GM19467 (cell line): Measurements from ENCODE around the gene SHANK1.

Experiments
- ATAC-seq: cut with Tn5 transposase; IDR thresholded peaks from one replicate; pipeline ENCODE4 v1.9.1; 2021; ENCODE audit warnings: mild to moderate bottlenecking, moderate library complexity; ENCODE audit not compliant: unreplicated experiment

SHANK1 gene

DNA sequence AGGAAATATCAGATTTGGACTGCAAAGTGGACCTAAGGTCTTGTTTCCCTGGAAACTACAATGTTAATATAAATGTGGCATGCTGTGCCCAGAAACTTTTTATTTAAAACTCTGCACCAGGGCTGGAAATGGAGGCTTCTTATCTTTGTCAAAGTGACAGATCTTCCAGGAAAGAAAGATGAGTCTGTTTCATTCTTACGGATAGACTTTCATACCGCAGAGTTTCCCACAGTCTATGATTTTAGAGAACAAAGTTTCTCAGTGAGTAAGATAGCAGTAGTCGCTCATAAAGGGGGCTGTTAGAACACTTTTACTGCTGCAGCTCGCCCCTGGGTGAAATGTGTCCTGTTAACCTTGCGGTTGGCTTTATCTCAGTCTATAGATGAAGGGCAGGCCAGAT lies 10.3 kb upstream of the SHANK1 start:
- no peak for ATAC-seq

DNA sequence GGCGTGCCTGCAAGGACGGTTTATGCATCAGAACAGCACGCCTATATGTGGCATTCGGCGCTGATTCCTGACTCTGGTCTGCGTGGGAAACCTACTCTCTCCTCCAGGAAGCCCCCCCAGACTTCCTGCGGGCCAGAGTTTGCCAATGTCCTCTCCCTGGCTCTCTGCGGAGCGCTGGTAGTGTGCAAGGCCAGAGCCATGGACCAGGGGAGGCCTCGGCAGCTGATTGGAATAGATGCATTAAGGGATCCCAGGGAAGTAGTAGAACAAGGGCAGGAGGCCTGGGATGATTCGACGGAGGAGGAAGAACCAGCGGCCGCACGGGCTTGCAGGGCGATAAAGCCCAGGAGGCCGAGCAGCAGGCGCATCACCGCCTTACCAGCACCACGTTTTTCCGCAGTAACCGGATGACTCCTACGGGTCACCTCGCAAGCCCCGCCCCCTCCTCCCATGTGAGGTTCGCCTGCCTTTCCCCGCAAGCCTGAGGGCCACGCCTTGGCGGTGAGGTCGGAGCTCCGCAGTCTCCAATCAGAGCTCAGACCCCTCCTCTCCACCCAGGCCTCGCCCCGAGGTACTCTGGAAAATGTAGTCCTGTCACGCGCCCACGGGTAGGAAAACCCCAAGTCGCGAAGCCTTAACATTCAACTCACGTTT lies 8.6 kb upstream of the SHANK1 start:
- ATAC-seq, result no peak

DNA sequence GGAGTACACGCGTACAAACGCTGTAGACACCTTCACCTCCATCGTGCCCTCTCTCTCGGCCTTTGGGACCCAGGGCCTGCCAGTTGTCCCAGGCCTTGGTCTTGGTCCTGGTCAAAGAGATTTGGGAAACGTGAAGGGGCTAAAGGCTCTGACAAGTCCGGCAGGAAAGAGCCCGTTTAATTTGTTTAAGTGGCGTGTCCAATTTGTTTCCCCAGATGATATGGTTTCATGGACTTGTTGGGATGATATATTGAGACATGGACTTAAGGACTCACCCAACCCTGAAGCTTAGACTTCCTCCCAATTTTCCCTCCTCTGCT lies 6.3 kb upstream of the SHANK1 start:
- ATAC-seq, result no peak

DNA sequence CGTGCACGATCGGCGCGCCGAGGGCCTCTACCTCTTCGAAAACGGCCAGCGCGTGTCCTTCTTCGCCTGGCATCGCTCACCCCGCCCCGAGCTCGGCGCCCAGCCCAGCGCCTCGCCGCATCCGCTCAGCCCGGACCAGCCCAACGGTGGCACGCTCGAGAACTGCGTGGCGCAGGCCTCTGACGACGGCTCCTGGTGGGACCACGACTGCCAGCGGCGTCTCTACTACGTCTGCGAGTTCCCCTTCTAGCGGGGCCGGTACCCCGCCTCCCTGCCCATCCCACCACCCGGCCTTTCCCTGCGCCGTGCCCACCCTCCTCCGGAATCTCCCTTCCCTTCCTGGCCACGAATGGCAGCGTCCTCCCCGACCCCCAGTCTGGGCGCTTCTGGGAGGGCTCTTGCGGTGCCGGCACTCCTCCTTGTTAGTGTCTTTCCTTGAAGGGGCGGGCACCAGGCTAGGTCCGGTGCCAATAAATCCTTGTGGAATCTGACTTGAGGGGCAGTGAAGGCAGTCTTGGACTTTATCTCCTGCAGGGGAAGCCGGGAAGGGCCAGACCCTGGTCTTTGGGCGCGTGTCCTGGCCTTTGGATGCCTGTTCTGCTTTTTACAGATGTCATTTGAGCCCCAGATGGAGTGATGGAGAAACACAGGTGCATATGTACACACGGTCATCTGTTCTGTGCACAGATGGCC lies 5.8 kb upstream of the SHANK1 start:
- no peak for ATAC-seq

DNA sequence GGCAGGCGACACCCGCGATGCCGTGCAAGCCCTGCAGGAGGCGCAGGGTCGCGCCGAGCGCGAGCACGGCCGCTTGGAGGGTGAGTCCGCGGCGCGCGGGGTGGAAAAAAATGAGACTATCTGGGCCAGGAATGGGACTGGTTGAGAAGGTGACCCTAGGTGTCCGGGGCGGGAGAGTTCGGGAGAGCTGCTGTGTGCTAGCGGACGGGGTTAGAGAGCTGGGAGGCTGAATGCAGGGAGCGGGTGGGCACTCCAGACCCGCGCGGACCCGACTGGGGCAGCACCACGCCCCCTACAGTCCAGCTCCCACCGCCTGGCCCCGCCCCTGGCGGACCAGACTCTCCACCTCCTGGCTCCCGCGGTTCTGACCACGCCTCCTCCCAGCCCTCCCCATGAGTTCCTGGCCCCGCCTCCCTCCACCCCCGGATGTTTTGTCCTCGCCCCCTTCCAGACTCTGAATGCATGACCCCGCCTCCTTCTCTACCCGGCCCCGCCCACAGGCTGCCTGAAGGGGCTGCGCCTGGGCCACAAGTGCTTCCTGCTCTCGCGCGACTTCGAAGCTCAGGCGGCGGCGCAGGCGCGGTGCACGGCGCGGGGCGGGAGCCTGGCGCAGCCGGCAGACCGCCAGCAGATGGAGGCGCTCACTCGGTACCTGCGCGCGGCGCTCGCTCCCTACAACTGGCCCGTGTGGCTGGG lies 5.1 kb upstream of the SHANK1 start:
- ATAC-seq, result peak; percentile 82

DNA sequence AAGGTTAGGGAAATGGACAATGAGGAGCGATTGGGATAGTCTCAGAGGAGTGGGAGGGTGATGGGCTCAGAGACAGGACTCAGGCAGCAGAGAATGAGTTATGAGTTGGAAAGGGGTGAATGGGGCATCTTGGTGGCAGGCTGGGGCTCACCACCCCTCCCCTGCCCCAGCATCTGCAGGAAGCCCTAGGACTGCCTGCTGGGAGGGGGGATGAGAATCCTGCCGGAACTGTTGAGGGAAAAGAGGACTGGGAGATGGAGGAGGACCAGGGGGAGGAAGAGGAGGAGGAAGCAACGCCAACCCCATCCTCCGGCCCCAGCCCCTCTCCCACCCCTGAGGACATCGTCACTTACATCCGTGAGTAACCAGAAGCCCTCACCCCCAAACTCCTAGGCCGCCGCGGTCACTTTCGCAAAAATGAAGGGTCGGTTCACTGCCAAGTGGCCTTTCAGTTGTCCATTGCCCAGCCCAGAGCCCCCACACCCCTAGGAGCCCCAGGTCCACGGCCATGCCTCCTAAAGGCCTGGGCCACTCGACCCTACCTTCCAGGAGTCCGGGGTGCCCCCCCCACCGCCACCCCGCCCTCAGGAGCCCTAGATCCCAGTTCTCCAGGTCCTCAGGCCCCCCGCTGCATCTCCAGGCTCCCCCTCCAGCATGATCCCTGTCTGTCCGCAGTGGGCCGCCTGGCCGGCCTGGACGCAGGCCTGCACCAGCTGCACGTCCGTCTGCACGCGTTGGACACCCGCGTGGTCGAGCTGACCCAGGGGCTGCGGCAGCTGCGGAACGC lies 4.3 kb upstream of the SHANK1 start:
- ATAC-seq, result no peak

DNA sequence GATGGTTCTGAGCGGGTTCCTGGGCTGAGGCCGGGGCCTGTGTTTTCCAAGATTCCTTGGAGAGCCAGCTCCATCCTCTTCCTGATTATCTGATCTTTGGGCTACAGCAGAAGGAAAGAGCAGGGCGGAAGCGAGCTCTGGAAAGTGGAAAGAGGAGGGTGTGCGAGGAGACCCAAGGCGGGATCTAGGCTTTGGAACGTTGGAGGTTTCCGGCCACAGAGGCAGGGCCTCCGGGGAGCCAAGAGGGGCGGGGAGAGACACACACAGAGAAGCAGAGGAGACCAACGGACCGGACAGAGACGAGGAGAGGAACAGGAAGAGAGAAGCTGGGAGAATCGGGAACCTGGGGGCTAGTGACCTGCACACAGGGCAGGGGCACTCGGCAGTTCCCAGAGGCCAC lies 3.5 kb upstream of the SHANK1 start, which contains the start of gene CLEC11A:
TSS of gene CLEC11A (plus strand) at position 296 of the 400 bp plus-strand sequence. CDS start 162 bp downstream, outside the sequence.
- no peak for ATAC-seq

DNA sequence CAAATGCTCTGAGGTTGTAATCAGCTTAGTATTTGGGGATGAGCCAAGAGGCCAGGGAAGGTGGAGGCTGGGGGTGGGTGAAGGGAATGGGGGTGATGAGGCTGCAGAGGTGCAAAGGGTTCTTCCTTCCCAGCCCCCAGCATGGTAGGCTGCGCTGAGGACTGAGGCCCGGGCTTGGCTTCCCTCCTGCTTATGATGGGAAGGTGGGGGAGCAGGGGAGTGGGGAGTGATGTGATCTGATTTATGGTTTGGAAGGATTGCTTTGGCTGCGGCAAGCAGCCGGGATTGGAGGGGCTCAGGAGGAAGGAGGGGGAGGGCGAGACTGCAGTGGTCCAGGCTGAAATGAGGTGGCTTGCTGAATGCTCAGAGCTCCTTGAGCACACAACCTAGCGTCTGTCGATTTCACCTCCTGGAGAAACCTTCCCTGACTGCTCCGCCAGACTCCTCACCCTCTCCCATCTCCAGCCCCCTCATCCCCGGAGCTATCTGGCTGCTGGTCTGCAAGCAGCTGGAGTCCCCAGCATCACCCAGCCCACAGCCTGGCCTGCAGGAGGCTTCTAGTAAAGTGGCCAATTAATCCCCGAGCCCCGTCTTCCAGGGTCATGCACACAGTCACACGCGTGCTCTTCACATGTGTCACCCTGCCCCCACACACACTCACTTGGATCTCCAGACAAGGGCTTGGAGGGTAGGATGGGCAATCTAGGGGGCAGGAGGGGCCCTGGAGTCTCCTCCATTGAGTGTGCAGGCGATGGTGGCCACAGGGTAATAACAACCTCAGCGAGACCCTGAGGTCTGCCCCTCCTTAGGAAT lies 2.8 kb upstream of the SHANK1 start:
- ATAC-seq, result no peak

DNA sequence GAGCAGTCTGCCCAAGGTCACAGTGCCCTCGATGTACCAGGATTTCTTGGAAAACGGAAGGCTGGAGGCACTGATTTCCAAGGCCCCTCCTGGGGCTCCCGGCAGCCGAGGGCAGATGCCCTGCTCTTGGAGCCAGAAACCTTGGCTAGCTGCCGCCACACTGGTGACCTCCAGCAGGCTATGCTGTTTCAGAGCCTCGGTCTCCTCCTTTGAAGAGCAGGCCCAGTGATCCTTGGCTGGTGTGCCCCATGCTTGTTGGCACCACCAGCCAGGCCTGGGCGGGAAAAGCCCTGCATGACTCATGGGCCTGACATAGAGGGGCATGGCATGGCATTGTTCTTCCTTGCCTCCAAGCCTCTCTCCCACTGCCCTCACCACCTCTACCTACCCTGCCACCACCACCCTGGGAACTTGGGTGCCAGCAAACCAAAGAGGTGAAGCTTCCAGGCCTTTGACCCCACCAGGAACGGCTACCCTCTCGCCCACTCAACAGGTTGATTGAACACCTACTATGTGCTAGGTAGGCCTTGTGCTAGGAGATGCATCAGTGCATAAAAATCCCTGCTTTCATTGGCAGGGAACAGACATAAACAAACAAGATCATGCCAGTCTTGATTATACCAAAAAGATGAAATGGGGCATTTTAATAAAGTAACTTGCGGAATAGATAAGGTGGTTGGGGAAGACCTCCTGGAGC lies 2.0 kb upstream of the SHANK1 start:
- ATAC-seq, result no peak

DNA sequence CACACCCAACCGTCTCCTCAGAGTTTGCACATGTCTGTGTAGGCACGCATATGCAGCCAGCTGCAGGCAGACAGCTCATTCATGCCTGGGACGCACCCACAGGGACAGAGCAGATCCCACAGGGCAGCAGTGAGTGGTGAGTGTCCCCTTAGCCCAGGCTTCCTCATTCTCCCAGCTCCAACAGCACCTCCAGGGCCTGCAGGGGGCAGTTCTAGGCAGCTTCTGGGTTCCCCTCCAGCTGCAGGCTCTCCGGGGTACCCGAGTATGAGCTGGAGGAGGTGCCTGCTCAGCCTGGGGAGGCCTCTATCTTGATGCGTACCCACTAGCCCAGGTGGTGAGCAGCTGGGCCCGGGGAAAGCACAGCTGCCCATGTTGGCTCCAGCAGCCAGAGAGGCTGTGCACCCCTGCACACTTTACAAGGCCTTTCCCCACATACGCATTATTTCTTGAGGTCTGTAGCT lies 1.3 kb upstream of the SHANK1 start:
- ATAC-seq, result no peak

DNA sequence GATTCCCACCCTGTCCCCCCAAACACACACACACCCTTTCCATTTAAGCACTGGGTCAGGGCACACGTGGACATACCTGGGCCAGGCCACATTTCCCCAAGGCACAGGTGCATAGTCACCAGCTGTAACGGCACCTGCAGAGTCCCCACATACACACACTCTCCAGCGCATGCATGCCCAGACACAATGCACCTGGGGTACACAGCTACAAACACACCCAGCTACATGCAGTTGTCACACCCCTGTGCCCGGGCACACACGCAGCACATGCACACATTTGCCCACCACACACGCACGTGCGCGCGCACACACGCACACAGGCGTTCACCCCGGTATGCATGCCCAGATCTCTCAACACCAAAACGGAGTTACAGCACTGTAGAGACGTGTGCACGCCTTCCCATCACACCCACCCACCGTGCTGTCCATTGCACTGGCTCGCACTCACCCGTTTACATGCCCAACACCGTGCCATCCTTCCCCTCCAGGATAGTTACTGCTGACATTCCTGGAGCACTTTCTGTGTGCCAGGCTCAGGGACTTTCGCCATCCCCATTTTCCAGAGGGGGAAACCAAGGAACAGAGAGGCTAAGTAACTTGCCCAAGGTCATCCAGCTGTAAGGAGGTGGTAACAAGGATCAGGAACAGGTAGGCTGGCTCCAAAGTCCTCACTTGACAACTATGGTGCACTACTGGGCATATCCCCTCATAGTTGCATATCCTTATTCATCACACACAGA lies 749 bp upstream of the SHANK1 start:
- no peak for ATAC-seq

DNA sequence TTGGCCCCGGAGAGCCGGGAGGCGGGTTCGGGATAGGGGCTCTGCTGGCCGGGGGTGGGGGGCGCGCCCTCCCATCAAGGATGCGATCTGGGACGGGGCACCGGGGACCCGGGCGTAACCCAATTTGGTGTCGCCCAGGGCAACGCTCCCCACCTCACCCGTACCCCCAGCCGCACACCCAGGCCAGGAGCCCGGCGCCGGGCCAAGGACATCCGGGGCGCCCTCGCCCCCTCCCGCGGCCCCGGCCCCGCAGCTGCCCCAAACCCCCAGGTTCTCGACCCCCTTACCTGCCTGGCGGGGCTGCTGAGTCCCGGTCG lies 525 bp downstream of the SHANK1 start:
- ATAC-seq, result no peak

DNA sequence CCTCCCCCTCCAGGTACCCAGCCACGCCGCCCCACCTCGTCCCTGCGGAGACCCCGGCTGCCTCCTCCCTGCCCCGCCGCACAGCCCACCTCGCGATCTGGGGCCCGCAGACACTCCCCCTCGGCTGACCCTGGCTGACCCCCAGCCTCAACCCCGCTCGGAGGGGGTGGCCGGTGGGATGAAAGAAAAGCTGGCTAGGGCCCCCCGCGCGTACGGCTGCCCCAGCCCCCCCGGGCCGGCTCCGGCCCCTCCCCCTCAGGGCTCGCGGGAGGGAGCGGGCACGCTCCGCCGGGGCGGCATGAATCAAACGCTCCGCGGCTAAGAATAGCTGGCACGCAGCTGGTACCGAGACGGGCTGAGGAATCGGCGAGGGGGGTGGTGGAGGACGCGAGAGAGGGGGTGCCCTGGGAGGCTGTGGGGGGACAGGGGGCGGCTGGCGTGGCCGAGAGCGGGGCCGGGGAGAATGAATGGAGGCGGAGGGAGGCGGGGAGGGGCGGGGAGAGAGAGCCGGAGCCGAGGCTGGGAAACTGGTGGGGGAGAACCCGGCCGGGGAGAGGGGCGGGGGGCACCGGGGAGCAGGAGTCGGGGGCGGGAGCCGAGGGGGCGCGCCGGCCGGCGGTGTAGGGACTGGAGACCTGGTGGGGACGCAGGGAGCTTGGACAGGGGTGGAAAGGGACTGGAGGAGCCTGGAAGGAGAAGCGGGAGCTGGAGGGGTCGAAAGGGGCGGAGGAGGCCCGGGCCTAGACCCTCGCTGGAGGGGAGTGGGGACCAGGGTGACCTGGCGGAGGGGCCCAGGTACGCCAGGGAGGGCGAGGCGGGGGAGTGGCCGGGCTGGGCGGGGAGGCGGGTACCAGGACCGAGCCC lies 1.1 kb downstream of the SHANK1 start:
- ATAC-seq, result no peak

DNA sequence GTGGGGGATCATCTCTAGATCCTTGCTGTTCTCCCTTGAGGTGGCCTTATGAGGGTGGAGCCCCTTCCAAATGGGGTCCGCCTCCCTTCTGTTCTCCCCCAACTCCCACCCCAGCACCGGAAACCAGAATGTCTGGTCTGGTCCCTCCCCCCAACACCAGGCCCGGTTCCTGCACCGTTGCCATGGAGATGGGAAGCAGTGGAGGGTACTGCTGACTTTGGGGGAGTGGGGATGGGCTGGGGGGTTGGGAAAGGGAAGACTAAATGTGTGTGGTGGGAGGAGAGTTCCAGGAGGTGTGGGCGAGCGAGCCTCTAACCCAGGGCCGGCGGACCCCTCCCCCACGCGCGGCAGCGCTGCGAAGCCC lies 1.7 kb downstream of the SHANK1 start:
- ATAC-seq, result no peak

DNA sequence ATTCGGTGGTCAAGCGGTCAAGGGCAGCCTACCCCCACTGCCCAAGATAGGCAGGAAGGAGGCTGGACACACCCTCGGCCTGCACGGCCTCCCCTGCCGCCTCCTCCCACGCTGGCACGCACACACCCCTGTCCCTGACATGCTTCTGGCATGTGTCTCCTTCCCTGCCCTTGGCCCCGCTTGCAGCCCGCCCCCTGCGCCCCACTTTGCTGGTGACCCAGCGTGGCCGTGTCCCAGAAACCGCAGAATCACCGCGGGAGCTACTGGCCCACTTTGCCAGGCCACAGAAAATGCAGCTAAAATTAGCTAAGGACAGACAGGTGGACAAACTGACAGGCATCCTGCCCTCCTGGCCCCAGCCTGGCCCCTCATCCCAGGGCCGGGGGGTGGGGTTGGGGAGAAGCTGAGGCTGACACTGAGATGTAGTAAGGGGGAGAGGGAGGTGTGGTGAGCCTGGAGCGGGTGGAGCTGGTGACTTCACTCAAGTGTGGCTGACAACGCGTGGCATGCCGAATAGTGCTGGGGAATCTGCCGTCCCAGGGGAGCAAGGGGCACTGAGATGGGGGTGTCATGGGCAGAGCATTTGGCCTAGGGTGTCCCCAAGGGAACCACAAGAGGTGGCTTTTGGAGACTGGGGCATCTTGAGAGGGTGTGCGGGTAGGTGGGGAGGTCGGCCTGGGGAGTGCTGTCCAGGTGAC lies 2.4 kb downstream of the SHANK1 start:
- ATAC-seq, result no peak

DNA sequence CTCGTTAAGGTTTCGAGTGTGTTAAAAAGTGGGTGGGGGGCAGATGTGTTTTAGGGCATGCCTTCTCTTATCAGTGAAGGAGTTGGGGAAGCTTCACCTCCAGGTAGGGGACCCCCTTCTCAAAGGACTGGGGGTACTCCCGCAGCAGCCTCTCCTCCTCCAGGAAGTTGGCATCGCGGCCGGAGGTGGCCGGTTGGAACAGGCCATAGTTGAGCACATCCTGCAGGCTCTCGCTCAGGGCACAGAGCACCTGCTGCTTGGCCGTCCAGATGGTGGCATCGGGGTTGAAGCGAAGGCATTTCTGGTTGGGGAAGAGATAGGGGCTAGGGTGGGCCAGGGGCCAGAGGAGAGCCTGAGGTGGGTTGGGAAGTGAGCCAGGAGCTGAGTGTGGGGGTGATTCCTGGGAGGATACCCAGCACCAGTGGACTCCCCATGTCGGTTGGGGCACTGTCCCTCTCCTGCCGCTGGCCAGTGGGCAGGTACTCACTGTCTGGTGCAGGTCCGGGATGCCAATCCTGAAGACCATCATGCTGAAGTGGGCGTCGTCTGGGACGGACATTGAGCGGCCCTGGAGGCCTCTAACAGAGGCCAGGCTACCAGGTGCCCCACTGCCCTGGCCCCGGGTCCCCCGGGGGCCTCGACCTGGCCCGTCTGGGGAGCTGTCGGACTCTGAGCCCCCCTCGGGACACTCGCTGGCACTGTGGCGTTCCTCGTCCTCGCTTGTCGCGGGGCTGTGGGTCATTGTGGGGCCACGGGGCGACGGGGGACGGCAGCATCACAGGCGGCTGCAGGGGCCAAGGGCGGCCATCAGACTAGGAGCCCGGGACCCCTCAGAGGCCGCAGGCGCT lies 3.2 kb downstream of the SHANK1 start:
- no peak for ATAC-seq
